Transverse colon (tissue), 3 donors: ENCODE data around the gene PDE4D.
"Not testable (repeated sequence)": the region's sequence is repeated elsewhere in the genome, so short reads cannot be mapped to it uniquely, and the experiment has no call there.

Source experiments
- POLR2A ChIP-seq: fragments of 450-650 bp; IDR thresholded peaks from one replicate; pipeline ENCODE4 v1.6.1; 2016; ENCODE audit warnings: antibody characterized with exemption, mild to moderate bottlenecking, moderate library complexity
- POLR2AphosphoS5 ChIP-seq, 3 donors: sonication (generic); formaldehyde crosslinking; IDR thresholded peaks; one replicate each; pipeline ENCODE4 v1.6.1; 2016; ENCODE audit warnings: antibody characterized with exemption in 3 of 3

DNA sequence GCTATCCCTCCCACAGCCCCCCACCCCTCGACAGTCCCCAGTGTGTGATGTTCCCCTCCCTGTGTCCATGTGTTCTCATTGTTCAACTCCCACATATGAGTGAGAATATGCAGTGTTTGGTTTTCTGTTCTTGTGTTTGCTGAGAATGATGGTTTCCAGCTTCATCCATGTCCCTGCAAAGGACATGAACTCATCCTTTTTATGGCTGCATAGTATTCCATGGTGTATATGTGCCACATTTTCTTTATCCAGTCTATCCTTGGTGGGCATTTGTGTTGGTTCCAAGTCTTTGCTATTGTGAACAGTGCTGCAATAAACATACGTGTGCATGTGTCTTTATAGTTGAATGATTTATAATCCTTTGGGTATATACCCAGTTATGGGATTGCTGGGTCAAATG lies 940.3 kb downstream of the PDE4D start:
- TF ChIP-seq POLR2AphosphoS5 (IDR thresholded peaks at IDR 0.05); POLR2A: not testable (repeated sequence)
